GM19395 (cell line): Measurements from ENCODE around the gene NTM.
"Not testable (repeated sequence)": the region's sequence is repeated elsewhere in the genome, so short reads cannot be mapped to it uniquely, and the experiment has no call there.

ENCODE experiments used
- ATAC-seq: cut with Tn5 transposase; IDR thresholded peaks from one replicate; pipeline ENCODE4 v1.9.1; 2021; ENCODE audit warnings: mild to moderate bottlenecking, moderate library complexity; ENCODE audit not compliant: unreplicated experiment

Gene NTM

GRCh38 chr11:131488238-131488637, 117.8 kb downstream of the NTM start:
- ATAC-seq, result no peak

GRCh38 chr11:131491503-131491902, 121.1 kb downstream of the NTM start:
- no peak for ATAC-seq

GRCh38 chr11:131495423-131495822, 125.0 kb downstream of the NTM start:
- no peak for ATAC-seq

- ATAC-seq, result not testable (repeated sequence)
These were observed 127.3 kb downstream of the NTM start for GRCh38 chr11:131497686-131498085.

GRCh38 chr11:131498631-131499160, 128.3 kb downstream of the NTM start:
- no peak for ATAC-seq

- ATAC-seq, result no peak
These were observed 128.8 kb downstream of the NTM start for GRCh38 chr11:131499199-131499598.

GRCh38 chr11:131503017-131503416, 132.6 kb downstream of the NTM start:
- ATAC-seq, result no peak

GRCh38 chr11:131504199-131504949, 134.0 kb downstream of the NTM start:
- ATAC-seq, result no peak

- no peak for ATAC-seq
These were observed 135.9 kb downstream of the NTM start for GRCh38 chr11:131506348-131506747.

GRCh38 chr11:131510662-131511061, 140.2 kb downstream of the NTM start:
- ATAC-seq, result no peak

- ATAC-seq, result no peak
These were observed 141.4 kb downstream of the NTM start for GRCh38 chr11:131511794-131512193.

GRCh38 chr11:131512228-131512627, 141.8 kb downstream of the NTM start:
- ATAC-seq, result no peak

GRCh38 chr11:131514062-131514461, 143.6 kb downstream of the NTM start:
- no peak for ATAC-seq

GRCh38 chr11:131518305-131518838, 148.0 kb downstream of the NTM start:
- ATAC-seq, result no peak

- no peak for ATAC-seq
These were observed 152.4 kb downstream of the NTM start for GRCh38 chr11:131522851-131523250.

- ATAC-seq, result no peak
These were observed 160.0 kb downstream of the NTM start for GRCh38 chr11:131530407-131530806.

- ATAC-seq, result no peak
These were observed 162.7 kb downstream of the NTM start for GRCh38 chr11:131533149-131533548.

GRCh38 chr11:131533998-131534397, 163.6 kb downstream of the NTM start:
- no peak for ATAC-seq

- ATAC-seq, result no peak
These were observed 164.2 kb downstream of the NTM start for GRCh38 chr11:131534611-131535010.

GRCh38 chr11:131536159-131536558, 165.7 kb downstream of the NTM start:
- no peak for ATAC-seq

- ATAC-seq, result no peak
These were observed 166.8 kb downstream of the NTM start for GRCh38 chr11:131537196-131537595.

GRCh38 chr11:131537748-131538147, 167.3 kb downstream of the NTM start:
- ATAC-seq, result no peak
